ENCODE results near the gene NALCN. TPM values are rescaled to one million over a fixed set of nuclear protein-coding genes. Genes with fewer than 3 reads are reported as not detected.

The NALCN gene
- total RNA-seq, 2 experiments from 2014 or later, result not detected

DNA sequence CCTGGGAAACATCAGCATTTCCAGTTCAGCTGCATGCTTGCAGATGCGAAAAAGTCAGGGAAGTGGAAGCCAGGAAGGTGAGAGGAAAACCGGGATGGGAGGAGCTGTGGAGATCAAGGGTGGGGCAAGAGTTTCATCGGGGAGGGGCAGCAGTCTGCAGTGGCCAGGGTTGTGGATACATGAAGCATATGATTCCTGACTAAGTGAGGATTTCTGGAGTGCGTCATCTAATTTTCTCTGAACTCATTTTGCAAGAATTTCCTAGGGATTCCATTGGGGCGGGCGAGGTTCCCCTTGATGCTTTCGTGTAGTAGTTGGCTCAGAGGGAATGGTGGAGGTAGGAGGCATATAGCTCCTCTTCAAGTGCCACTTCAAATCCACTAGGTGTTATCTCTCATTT lies 397.6 kb downstream of the NALCN start:
- DNase-seq, result no peak
- Histone ChIP-seq H3K27ac (ENCODE audit: low read depth in 1 of 2, low read length in 2 of 2) (no peak overlapping the region), H3K4me1 (ENCODE audit: insufficient read depth, low read length) (no peaks in the 10 kb centered on the region), H3K36me3 (ENCODE audit: insufficient read depth, low read length) (no peaks in the 10 kb centered on the region), H3K9me3 (ENCODE audit: control insufficient read depth in 1 of 2, insufficient read depth in 1 of 2, low read length in 2 of 2) (peaks cover 0 to 3% of the 10 kb centered on the region in 2 experiments), H3K4me3 (ENCODE audit: low read length) (no peak overlapping the region), H3K27me3 (ENCODE audit: control insufficient read depth in 1 of 2, insufficient read depth in 2 of 2, low read length in 2 of 2) (no peaks in the 10 kb centered on the region)
- H3K27me3 Mint-ChIP-seq, result peaks cover 38% of the 10 kb centered on the region
- H3K36me3 Mint-ChIP-seq (ENCODE audit: low read depth), result no peaks in the 10 kb centered on the region
- no peak for TF ChIP-seq CTCF (IDR thresholded peaks at IDR 0.05)
- no peak overlapping the region for H3K4me3 Mint-ChIP-seq
- ChIA-PET POLR2A (no interaction called here), CTCF (no interaction called here)
- no peak overlapping the region for H3K27ac Mint-ChIP-seq
- no peaks in the 10 kb centered on the region for H3K9me3 Mint-ChIP-seq
- no peak for ATAC-seq (ENCODE audit: poor library complexity)
- intact Hi-C loops (cut with DNase I, micrococcal nuclease), result no loop called here
- no peaks in the 10 kb centered on the region for H3K4me1 Mint-ChIP-seq (ENCODE audit: low read depth)

DNA sequence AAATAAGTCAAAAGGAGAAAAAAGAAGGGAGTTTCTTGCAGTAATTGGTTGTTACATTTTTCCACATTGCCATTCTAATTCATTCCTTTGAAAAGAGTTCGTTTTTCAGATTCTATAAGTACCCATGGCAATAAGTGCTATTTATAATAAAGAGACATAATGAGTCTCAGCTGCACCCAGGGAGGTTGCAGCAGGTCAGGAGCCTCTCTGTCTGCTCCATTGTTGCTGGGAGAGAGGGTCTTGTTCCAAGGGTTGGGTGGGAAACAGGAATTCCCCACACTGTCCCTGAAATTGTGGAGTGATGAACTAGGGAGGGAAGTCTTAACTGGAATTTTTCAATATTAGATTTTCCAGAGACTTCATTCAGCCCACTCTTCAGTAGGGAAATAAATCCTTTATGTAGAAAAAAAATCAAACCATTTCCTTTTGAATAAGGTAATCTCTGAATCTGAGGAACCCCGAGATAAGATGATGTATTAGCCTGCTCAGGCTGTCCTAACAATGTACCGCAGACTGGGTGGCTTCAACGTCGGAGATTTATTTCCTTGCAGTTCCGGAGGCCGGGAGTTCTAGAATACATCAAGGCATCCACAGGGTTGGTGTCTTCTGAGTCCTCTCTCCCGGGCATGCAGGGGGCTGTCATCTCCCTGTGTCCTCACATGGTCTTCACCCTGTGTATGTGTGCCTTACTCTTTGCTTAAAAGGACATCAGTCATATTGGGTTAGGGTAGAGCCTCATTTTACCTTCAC lies 399.0 kb downstream of the NALCN start:
- no peak overlapping the region for H3K4me3 ChIP-seq (ENCODE audit: low read length)
- H3K36me3 ChIP-seq (ENCODE audit: insufficient read depth, low read length), result no peaks in the 10 kb centered on the region
- ChIA-PET CTCF (interaction anchor here (0.6 kb wide), 1 partner anchor 169 kb away, joined by 3 read pairs; no protein-coding TSS in a partner anchor), POLR2A (no interaction called here)
- intact Hi-C loops (cut with DNase I, micrococcal nuclease), result no loop called here
- H3K27ac ChIP-seq (ENCODE audit: low read depth in 1 of 2, low read length in 2 of 2), result no peak overlapping the region
- peaks cover 38% of the 10 kb centered on the region for H3K27me3 Mint-ChIP-seq
- H3K9me3 ChIP-seq (ENCODE audit: control insufficient read depth in 1 of 2, insufficient read depth in 1 of 2, low read length in 2 of 2), result peaks cover 0 to 3% of the 10 kb centered on the region in 2 experiments
- no peak overlapping the region for H3K27ac Mint-ChIP-seq
- DNase-seq (no peak), ATAC-seq (ENCODE audit: poor library complexity) (no peak)
- H3K9me3 Mint-ChIP-seq, result no peaks in the 10 kb centered on the region
- no peaks in the 10 kb centered on the region for H3K36me3 Mint-ChIP-seq (ENCODE audit: low read depth)
- no peak overlapping the region for H3K4me3 Mint-ChIP-seq
- H3K4me1 Mint-ChIP-seq (ENCODE audit: low read depth), result no peaks in the 10 kb centered on the region
- no peaks in the 10 kb centered on the region for H3K4me1 ChIP-seq (ENCODE audit: insufficient read depth, low read length)
- no peaks in the 10 kb centered on the region for H3K27me3 ChIP-seq (ENCODE audit: control insufficient read depth in 1 of 2, insufficient read depth in 2 of 2, low read length in 2 of 2)
- no peak for TF ChIP-seq CTCF (IDR thresholded peaks at IDR 0.05)

DNA sequence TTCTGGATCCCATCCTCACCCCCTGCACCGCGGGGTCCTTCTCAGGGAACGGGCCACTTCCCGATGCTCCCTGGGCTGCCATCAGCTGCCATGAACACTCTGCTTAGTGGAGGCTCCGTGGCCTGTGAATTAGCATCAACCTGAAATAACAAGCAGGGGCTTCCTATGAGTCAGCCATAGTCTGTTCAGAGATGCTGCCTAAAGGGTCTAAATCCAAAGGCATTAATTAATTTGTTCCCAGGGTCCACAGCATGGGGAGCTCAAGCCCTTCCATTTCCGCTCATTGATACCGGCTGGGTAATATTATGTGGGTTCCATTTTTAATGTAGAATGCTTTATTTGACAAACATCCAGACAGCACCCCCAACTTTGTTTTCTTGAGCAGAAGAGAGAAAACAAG lies 399.8 kb downstream of the NALCN start:
- H3K4me3 Mint-ChIP-seq, result no peak overlapping the region
- intact Hi-C loops (cut with DNase I, micrococcal nuclease), result no loop called here
- H3K9me3 ChIP-seq (ENCODE audit: control insufficient read depth in 1 of 2, insufficient read depth in 1 of 2, low read length in 2 of 2), result peaks cover 0 to 3% of the 10 kb centered on the region in 2 experiments
- DNase-seq (no peak), ATAC-seq (ENCODE audit: poor library complexity) (no peak)
- TF ChIP-seq CTCF (IDR thresholded peaks at IDR 0.05), result no peak
- no peak overlapping the region for H3K27ac ChIP-seq (ENCODE audit: low read depth in 1 of 2, low read length in 2 of 2)
- H3K4me1 Mint-ChIP-seq (ENCODE audit: low read depth), result no peaks in the 10 kb centered on the region
- no peaks in the 10 kb centered on the region for H3K36me3 Mint-ChIP-seq (ENCODE audit: low read depth)
- no peaks in the 10 kb centered on the region for H3K9me3 Mint-ChIP-seq
- H3K27ac Mint-ChIP-seq, result no peak overlapping the region
- H3K36me3 ChIP-seq (ENCODE audit: insufficient read depth, low read length), result no peaks in the 10 kb centered on the region
- H3K4me1 ChIP-seq (ENCODE audit: insufficient read depth, low read length), result no peaks in the 10 kb centered on the region
- ChIA-PET POLR2A (no interaction called here), CTCF (no interaction called here)
- no peaks in the 10 kb centered on the region for H3K27me3 ChIP-seq (ENCODE audit: control insufficient read depth in 1 of 2, insufficient read depth in 2 of 2, low read length in 2 of 2)
- H3K4me3 ChIP-seq (ENCODE audit: low read length), result no peak overlapping the region
- H3K27me3 Mint-ChIP-seq, result peaks cover 38% of the 10 kb centered on the region
